NCI-H2107 (cell line): ENCODE results near the gene ZC3H13.

Experiments used
- DNase-seq: peaks from one replicate; lab custom pipeline; 2025; lab: John Stamatoyannopoulos, UW

The ZC3H13 gene

DNA sequence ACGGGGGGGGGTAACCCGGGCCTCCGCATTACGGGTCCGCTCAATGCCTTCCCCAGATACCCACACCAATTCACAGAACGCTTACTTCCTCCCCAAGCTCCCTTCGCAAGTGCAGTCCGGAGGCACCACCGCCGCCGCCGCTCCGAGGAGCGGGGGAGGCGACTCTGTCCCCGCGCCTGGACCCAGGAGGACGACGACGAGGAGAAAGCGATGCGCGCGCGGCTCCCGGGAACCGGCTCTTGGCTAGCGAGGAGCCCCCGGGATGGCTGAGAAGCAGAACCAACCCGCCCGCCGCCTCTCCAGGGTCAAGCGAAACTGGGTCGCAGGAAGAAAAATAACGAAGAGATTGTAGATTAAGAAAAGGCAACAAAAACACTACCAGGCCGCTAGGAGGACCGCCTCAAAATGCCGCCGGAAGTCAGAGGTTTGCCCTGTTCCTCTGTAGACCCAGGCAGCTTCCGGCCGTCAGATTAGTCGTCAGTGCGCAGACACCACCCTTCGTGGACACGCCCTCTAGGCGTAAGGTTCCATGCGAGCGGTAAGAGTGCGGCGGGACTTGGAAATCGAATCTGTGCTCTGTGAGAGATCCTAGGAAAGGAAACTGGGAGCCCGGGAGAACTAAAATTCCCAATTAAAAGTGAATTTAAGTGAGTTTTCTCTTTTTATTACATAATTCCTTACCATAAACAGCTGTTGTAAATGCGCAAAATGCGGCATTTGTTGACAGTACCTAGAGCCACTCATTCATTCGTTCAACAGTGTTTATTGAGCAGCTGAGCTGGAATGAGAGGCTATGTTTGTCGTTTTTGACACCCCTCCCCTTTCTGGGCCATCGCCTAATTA lies at the start of gene ZC3H13:
ZC3H13 (minus strand) TSS at position 428 of the 843 bp plus-strand sequence. CDS start 7,239 bp downstream, outside the sequence.
- DNase-seq, result peak; percentile 71

DNA sequence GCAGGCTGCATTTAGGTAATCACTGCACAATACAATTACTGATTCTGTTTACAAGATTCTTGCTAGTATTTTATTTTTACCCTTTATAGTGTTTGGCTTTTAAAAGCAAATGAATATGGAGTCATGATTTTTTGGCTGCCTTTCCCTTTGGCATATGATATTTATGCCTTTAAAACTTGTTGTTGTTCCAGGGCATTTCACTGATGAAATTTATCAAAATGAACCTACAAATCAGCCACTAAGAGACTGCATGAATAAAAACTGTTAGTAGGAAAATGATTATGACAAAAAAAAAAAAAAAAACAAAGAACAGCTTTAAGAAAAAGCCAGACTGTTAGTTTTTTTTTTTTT lies 49.7 kb upstream of the ZC3H13 start:
- DNase-seq, result no peak

GRCh38 chr13:46101484-46102254 lies 49.1 kb upstream of the ZC3H13 start:
- DNase-seq, result no peak

- no peak for DNase-seq
Measured at GRCh38 chr13:46101002-46101401, 48.5 kb upstream of the ZC3H13 start.

DNA sequence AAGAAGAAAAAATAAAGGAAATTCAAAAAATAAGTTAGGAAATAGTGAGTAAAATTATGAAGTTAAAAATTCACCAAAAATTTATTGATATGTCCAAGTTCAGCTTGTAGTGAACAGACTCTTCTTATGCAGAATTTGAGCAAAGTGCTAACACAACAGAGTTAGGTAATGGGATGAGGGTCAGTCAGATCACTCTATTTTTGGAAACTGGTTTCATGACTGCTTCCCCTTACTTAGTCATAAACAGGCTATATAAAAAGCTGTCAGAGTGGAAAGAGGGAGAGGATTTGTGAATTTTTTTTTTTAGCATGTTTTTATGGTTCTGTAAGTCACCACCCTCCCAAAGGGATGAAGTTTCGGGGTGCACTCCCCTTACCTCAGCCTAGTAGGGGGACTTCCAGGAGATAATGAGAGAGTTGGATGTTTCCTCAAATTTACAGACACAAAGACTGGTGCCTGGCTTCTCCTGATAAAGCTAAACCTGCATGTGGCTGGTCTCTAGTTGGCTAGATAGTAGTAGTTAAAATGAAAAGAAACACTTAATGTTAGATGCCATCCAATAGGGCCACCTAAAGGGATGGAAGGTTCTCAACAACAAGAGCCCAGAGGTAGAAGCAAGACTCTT lies 47.8 kb upstream of the ZC3H13 start:
- DNase-seq, result no peak

DNA sequence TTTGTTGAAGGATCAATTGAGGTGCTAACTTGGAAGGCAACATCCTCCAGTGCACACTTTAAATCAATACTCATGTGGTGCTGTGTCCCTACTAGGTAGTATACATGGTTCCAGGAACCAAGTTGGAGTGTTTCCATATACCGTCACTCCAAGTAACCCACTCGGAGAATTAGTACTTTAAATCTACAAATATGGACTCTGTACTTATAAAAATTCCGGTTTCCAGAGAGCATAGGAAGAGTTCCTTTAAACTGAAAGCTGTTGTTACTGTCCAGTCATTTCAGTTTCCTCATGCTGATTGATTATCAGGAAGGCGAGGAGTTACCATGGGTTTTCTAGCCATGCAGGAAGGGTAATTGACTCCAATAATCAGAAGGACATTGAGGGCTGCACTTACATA lies 45.1 kb upstream of the ZC3H13 start:
- DNase-seq, result no peak

DNA sequence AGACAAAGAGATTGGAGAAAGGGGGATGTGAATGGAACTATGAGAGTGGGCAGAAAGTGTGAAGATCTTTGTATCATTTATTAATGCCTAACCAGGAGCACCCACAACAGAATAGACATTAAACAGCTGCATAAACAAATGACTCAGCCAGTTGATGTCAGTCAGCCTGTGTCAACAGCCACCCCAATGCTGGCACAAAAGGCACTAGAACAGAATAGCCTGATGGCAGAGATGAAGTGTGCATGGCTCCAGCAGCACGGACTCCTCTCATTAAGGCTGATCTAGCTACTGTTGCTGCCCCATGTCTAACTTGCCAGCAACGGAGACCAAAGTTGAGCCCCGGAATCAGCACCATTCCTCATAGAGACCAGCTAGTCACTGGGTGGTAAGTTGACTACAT lies 44.5 kb upstream of the ZC3H13 start:
- DNase-seq, result no peak

DNA sequence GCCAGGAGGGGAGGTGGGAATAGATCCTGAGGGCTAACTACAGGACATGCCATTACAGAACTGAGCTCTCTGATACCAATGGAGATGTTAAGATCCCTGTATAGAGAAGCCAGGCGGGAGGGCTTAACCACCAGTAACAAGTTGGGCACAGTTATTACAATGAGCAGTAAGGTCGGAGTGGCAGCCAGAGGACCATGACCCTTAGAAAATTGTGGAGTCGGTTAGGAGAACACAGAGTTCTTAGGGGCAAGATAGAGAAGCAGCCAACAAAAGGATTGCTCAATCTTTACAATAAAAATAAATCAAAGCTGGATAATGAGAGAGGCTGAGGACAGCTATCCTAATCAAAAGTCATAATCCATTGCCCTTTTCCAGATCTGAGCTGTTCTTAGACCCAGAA lies 41.9 kb upstream of the ZC3H13 start:
- DNase-seq, result no peak

- DNase-seq, result no peak
Measured at GRCh38 chr13:46088821-46089562, 36.4 kb upstream of the ZC3H13 start.

GRCh38 chr13:46087481-46087880 lies 34.9 kb upstream of the ZC3H13 start:
- DNase-seq, result no peak

DNA sequence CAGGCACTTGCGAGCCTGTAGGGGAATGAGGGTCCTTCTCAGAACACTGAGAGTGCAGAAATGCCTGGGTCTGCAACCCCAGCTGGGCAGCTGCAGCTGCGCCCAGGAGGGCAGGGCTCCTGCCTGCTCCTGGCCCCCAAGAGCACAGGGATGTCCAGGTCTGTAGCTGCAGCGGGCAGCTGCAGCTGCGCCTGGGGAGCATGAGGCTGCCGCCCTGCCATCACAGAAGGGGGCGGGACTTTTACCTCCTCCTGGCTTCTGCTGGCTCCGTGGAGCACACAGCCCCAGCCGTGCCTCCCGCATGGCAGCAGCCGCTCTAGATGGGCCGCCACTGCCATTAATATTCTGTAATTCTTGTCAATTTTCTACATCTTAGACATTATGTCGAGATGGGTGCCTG lies 34.4 kb upstream of the ZC3H13 start:
- DNase-seq, result no peak

- no peak for DNase-seq
Measured at GRCh38 chr13:46086421-46086922, 33.9 kb upstream of the ZC3H13 start.

DNA sequence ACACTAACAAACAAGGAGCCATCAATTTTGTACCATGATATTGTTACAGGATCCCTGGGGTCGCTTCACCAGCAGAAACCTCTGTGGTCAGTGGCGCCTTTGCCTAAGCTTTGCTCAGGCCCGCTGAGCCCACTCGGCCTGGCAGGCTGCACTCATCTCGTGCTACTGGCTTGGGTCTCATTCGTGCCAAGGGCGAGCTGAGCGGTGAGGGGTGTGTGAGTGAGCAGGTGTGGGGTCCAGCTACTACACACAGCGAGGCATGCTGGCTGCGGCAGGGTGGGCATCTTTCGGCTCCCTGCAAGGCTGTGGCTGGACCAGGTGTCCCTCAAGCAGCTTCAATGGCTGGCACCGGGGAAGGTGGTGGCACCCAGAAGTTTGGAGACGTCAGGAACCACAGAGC lies 33.2 kb upstream of the ZC3H13 start:
- DNase-seq, result no peak

DNA sequence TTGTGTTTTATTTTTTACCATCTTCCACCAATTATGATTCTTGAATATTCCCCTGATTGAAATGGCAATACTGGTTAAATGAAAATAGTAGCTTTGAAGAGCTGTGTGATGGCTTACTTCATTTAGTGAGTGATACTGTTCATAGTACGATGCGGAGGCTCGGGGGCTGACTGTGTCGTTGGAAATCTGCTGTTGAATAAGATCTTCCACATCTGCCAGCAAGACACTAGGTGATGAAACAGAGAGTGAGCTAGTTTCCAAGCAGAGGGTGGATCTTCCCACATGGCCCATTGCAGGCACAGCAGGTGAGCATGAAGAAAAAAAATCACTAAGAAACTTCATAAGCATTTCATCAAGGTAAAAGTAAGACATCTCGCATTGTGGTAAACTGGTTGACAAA lies 29.8 kb upstream of the ZC3H13 start:
- DNase-seq, result no peak

- DNase-seq, result no peak
Measured at GRCh38 chr13:46079770-46080169, 27.2 kb upstream of the ZC3H13 start.

GRCh38 chr13:46077265-46077664 lies 24.7 kb upstream of the ZC3H13 start:
- no peak for DNase-seq

DNA sequence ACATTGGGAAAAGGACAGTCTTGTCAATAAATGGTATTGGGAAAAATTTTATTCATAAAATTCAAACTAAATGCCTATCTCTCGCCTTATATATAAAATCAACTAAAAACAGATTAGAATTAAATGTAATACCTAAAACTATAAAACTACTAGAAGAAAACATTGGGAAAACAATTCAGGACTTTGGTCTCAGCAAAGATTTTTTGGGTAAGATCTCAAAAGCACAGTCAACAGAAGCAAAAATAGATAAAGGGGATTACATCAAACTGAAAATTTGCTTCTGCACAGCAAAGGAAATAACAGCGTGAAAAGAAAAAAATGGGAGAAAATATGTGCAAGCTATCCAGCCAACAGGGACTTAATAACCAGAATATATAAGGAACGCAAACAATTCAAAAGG lies 24.3 kb upstream of the ZC3H13 start:
- DNase-seq, result no peak

GRCh38 chr13:46075811-46076210 lies 23.3 kb upstream of the ZC3H13 start:
- DNase-seq, result no peak

DNA sequence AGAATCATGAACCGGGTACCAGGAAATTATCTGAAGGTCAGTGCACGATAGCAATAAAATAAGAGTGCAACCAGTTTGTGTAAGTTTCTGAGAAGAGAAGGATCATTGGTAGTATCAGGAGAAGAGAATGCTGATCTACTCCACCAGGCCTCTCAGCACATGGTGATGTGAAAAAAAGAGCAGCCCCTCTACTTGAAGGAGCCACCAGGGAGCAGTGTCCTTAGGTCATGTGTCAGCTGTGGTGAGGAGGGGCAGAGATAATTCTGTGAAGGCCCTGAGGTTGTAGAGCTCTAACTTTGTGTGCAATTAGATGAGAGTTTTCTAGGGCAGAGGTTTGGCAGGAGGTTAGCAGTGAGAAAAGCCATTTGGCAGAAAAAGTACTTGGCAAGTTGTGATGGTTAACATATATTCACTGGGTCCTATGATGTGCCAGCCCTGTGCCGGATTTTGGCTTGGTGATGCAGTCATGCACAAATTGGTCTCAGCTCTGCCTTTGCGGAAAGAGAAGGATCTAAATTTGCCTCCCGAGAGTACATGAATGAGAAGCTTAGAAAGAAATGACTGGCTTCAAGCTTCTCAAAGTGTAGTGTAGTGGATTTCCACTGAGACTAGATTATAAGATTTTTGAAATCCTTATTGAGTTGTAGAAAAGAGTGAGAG lies 19.2 kb upstream of the ZC3H13 start:
- no peak for DNase-seq

- no peak for DNase-seq
Measured at GRCh38 chr13:46063292-46063691, 10.7 kb upstream of the ZC3H13 start.

DNA sequence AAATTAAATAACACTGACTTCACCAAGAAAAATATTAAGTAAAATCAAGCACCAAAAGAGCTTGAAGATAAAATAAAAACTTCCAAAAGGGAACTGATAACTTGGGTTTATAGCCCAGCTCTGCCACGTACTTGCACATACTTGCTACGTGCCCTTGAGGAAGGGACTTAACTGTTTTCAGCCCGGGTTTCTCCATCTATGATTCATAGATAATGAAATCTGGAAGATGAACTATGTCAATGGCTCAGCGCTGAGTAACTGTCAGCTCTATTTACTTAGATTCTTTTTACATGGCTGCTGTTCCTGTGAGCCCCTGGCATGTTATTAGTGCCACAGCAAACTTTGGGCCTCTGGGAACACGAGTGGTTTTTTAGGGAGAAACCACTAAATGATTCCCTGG lies 9.6 kb upstream of the ZC3H13 start:
- no peak for DNase-seq

DNA sequence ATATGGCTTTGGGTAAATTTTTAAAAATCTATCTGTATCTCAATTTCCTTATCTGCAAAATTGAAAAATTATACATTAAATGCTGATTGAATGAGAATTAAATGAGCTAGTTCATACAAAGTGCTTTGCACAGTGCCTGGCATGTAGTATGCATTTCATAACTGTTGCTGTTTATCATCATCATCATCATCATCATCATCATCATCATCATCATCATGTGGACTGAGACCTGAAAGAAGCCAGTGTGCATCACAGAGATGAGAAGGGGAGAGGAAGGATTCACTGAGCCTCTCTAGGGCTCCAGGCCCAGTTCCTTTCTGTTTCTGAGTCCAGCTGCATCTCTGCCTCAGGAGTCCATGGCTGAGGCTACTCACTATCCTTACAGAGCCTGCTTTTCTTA lies 6.9 kb upstream of the ZC3H13 start:
- no peak for DNase-seq
